Endothelial cell (in vitro differentiated cells): ENCODE results near the gene FAM186B. TPM values are rescaled to one million over a fixed set of nuclear protein-coding genes. Genes with fewer than 3 reads are reported as not detected.

Source experiments
- DNase-seq: peaks from one replicate; pipeline ENCODE4 v3.0.0; 2021; ENCODE audit warnings: low spot score
- H3K27ac Mint-ChIP-seq: one replicate; pipeline ENCODE4 v1.8.0; 2021; ENCODE audit warnings: mixed read lengths, inconsistent platforms; ENCODE audit not compliant: unreplicated experiment
- H3K27me3 Mint-ChIP-seq: one replicate; pipeline ENCODE4 v1.8.0; 2021; ENCODE audit warnings: mild to moderate bottlenecking, moderate library complexity, mixed read lengths, inconsistent platforms; ENCODE audit not compliant: unreplicated experiment
- H3K36me3 Mint-ChIP-seq: one replicate; pipeline ENCODE4 v1.8.0; 2021; ENCODE audit warnings: mild to moderate bottlenecking, low read depth, mixed read lengths, inconsistent platforms; ENCODE audit not compliant: unreplicated experiment
- H3K4me1 Mint-ChIP-seq: one replicate; pipeline ENCODE4 v1.8.0; 2021; ENCODE audit warnings: mild to moderate bottlenecking, mixed read lengths, inconsistent platforms; ENCODE audit not compliant: unreplicated experiment
- H3K4me3 Mint-ChIP-seq: one replicate; pipeline ENCODE4 v1.8.0; 2021; ENCODE audit warnings: mild to moderate bottlenecking, mixed read lengths, inconsistent platforms; ENCODE audit not compliant: unreplicated experiment
- H3K9me3 Mint-ChIP-seq: one replicate; pipeline ENCODE4 v1.8.0; 2021; ENCODE audit warnings: mixed read lengths, inconsistent platforms; ENCODE audit not compliant: unreplicated experiment
- CTCF ChIP-seq: fragments of 200-600 bp; sonication (generic); IDR thresholded peaks from one replicate; pipeline ENCODE4 v1.5.0; 2021; ENCODE audit warnings: antibody characterized with exemption; ENCODE audit not compliant: unreplicated experiment
- total RNA-seq: library from RNA; stranded (reverse); fragmentation: NEBNext Ultra II Directional; extraction: Animal tissue kit (Norgen Biotek cat#: 25700); gene quantifications from one replicate; pipeline ENCODE4 v1.2.1, GENCODE V29; 2021; ENCODE audit not compliant: unreplicated experiment

FAM186B gene
- total RNA-seq, 1 donor from 2014 or later = 1.9 TPM

GRCh38 chr12:49555631-49556390, 49.6 kb downstream of the FAM186B start:
- no peak overlapping the region for H3K4me3 Mint-ChIP-seq
- H3K9me3 Mint-ChIP-seq = no peaks in the 10 kb centered on the region
- peaks cover 17% of the 10 kb centered on the region for H3K27me3 Mint-ChIP-seq
- DNase-seq = no peak
- H3K27ac Mint-ChIP-seq = no peak overlapping the region
- peaks cover 6% of the 10 kb centered on the region for H3K4me1 Mint-ChIP-seq
- TF ChIP-seq CTCF = no peak
- peaks cover 18% of the 10 kb centered on the region for H3K36me3 Mint-ChIP-seq

GRCh38 chr12:49554266-49554665, 51.2 kb downstream of the FAM186B start:
- Mint-ChIP-seq H3K27ac (no peak overlapping the region), H3K4me3 (no peak overlapping the region), H3K27me3 (peaks cover 20% of the 10 kb centered on the region), H3K36me3 (peaks cover 10% of the 10 kb centered on the region), H3K9me3 (no peaks in the 10 kb centered on the region), H3K4me1 (peaks cover 12% of the 10 kb centered on the region)
- TF ChIP-seq CTCF = no peak
- no peak for DNase-seq

DNA sequence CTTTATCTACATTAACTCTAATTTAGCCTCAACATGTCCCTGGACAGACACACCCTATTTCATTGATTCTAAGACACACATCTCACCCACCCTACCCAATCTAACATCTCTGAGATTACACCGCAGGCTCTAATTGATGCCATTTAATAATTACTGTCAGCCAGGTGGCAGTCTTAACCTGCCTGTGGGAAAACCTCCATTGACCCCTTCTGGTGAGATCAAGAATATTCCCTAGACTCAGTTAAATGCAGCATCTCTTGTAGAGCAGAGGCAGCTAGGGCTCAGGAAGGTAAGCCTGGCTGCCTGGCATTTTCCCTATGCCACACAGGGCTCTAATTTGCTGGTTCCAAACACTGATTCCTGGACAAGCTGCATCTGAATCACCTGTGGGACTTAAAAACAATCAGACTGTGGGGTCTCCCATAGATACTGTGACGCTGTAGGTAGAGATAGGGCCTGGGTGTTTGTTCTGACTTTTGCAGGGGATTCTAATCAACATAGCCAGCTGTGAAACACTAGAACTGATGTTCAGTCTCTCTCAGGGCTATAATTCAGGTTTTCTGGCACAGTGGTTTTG, 51.8 kb downstream of the FAM186B start:
- H3K27ac Mint-ChIP-seq = no peak overlapping the region
- H3K4me1 Mint-ChIP-seq = peaks cover 12% of the 10 kb centered on the region

GRCh38 chr12:49552899-49553298, 52.5 kb downstream of the FAM186B start:
- Mint-ChIP-seq H3K27ac (no peak overlapping the region), H3K4me3 (no peak overlapping the region), H3K36me3 (peaks cover 4% of the 10 kb centered on the region), H3K9me3 (no peaks in the 10 kb centered on the region), H3K4me1 (peaks cover 12% of the 10 kb centered on the region), H3K27me3 (peaks cover 24% of the 10 kb centered on the region)
- no peak for DNase-seq
- TF ChIP-seq CTCF = no peak

More for the DNA sequence above, 51.8 kb downstream of the FAM186B start:
- peaks cover 24% of the 10 kb centered on the region for H3K27me3 Mint-ChIP-seq
- no peaks in the 10 kb centered on the region for H3K9me3 Mint-ChIP-seq
- H3K36me3 Mint-ChIP-seq = peaks cover 7% of the 10 kb centered on the region
- DNase-seq = no peak
- TF ChIP-seq CTCF = no peak
- no peak overlapping the region for H3K4me3 Mint-ChIP-seq

- Mint-ChIP-seq H3K9me3 (no peaks in the 10 kb centered on the region), H3K4me1 (peaks cover 12% of the 10 kb centered on the region), H3K27me3 (peaks cover 24% of the 10 kb centered on the region), H3K27ac (no peak overlapping the region), H3K36me3 (peaks cover 4% of the 10 kb centered on the region), H3K4me3 (no peak overlapping the region)
- TF ChIP-seq CTCF = no peak
- DNase-seq = no peak
Observed at GRCh38 chr12:49552425-49552824, 53.0 kb downstream of the FAM186B start.
